Measurements from ENCODE around the gene CEP72.
"Not testable (repeated sequence)": the region's sequence is repeated elsewhere in the genome, so short reads cannot be mapped to it uniquely, and the experiment has no call there.

The CEP72 gene

DNA sequence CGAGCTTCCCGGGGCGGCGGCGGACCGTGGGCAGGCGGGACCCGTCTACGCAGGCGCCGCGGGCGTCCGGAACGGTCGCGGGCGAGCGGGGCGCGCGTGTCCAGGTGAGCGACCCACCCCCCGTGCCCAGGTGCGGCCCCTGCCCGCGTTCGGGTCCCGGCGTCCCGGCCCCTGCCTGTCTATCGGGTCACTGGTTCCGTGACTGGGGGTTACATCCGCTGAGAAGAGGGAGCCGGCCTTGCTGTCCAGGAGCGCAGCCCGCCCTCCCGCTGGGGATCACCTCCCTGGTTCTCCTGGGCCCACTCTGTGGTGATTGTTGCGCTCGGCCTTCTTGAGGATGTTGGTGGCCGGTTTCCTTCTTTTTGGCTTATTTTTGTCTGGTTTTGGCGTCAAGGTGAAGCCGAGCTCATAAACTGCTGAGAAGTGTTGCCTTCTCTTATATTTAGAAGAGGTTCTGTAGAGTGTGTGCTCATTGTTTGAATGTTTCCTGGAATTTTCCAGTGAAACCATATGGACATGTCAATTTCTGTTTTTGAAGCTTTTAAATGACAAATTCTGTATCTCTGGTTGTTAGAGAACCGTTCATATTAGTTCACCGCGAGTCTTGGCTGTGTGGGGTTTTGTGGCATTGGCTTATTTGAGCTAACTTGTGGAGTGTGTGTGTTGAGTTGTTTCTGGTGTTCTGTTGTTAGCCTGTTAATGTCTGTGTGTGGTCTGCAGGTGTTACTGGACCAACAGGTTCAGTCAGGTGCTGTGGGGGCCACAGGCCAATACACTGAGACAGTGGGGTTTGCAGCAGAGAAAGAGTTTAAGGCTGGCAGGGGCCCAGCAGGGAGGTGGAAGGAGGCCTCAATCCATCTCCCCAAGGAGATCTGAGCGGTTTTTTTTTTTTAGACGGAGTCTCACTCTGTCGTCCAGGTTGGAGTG, 621 bp downstream of the CEP72 start:
- no peak for DNase-seq (ENCODE audit: low read depth in 2 of 2, low spot score in 1 of 2)

DNA sequence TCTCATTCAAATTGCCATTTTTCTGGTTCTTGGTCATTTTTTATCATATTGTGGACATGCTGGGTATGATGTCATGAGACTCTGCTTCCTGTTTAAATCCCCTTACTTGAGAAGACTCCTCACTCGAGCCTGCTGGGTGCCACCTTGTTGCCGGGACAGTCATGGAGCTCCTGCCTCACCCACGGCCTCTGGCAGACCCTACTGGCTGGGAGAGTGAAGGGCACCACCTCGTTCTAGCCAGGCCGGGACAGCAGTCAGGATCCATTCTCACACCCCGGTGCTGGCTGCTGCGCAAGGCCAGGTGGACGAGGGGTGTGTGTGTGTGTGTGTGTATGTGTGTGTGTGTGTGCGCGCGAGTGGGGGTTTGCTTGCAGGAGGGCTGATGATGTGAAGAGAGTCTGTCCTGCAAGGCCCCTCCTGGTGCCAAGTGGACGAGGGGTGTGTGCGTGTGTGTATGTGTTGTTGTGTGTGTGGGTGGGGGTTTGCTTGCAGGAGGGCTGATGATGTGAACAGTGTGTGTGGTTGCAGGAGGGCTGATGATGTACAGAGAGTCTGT, 4.4 kb downstream of the CEP72 start:
- no peak for DNase-seq (ENCODE audit: low read depth in 2 of 2, low spot score in 1 of 2)

GRCh38 chr5:617896-618295, 5.8 kb downstream of the CEP72 start:
- no peak for DNase-seq (ENCODE audit: low read depth in 2 of 2, low spot score in 1 of 2)

- no peak for DNase-seq (ENCODE audit: low read depth in 2 of 2, low spot score in 1 of 2)
These were observed 6.3 kb downstream of the CEP72 start for GRCh38 chr5:618450-618849.

GRCh38 chr5:619444-619843, 7.3 kb downstream of the CEP72 start:
- no peak for DNase-seq (ENCODE audit: low read depth in 2 of 2, low spot score in 1 of 2)

DNA sequence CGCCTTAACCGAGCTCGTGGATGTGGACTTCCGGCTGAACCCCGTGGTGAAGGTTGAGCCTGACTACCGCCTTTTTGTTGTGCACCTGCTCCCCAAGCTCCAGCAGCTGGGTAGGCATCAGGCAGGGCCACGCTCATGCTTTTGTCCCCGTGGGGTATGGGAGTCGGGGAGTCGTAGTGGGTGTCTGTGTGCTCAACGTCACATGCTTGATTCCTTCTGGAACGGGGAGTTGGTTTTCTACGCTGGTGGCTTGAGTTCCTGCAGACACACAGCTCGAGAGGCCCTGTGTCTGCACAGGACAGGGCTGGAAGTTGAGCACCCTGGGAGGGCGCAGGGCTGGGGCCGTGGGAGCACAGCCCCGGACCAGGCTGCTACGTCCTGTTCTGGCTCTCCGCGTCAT, 8.0 kb downstream of the CEP72 start:
- DNase-seq (ENCODE audit: low read depth in 2 of 2, low spot score in 1 of 2) = no peak

- DNase-seq (ENCODE audit: low read depth in 2 of 2, low spot score in 1 of 2) = no peak
These were observed 8.5 kb downstream of the CEP72 start for GRCh38 chr5:620586-621180.

DNA sequence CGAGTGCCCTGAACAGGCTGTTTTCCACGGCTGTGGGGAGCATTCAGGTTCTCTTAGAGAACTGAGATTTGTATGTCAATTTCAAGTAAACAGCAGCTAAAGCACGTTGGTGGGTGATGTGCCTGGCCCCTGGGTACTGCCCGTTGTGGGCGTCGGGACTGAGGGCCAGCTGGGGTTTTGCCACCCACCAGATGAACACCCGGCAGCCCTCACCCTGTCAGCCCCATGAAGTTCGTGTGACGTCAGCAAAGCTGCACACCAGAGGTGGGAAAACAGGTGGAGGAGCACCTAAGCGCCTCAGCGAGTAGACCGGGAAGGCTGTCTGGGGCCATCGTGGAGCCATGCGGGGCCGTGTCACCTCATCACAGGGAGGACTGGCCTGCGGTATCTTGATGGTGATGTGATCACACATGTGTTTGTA, 9.2 kb downstream of the CEP72 start:
- no peak for DNase-seq (ENCODE audit: low read depth in 2 of 2, low spot score in 1 of 2)

GRCh38 chr5:622359-622758, 10.2 kb downstream of the CEP72 start:
- no peak for DNase-seq (ENCODE audit: low read depth in 2 of 2, low spot score in 1 of 2)

GRCh38 chr5:622946-623522, 10.9 kb downstream of the CEP72 start:
- no peak for DNase-seq (ENCODE audit: low read depth in 2 of 2, low spot score in 1 of 2)

DNA sequence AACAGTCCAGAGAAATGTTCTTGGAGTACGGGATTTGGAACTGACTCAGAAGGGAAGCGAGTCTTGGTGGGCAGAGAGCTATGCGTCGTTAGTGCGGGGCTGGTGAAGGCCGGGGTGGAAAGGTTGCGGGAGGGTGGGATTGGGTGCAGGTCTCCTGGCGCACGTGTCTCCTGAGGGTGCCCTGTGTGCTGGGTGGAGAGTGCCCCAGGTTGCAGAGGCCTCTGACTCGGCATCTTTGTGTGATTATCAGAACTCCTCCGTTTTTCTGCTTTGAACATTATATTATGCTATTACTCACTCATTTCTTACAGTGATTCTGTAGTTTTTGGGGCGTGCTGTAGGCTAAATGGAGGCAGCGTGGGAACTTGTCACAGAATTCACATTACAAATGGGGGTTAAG, 11.4 kb downstream of the CEP72 start:
- no peak for DNase-seq (ENCODE audit: low read depth in 2 of 2, low spot score in 1 of 2)

DNA sequence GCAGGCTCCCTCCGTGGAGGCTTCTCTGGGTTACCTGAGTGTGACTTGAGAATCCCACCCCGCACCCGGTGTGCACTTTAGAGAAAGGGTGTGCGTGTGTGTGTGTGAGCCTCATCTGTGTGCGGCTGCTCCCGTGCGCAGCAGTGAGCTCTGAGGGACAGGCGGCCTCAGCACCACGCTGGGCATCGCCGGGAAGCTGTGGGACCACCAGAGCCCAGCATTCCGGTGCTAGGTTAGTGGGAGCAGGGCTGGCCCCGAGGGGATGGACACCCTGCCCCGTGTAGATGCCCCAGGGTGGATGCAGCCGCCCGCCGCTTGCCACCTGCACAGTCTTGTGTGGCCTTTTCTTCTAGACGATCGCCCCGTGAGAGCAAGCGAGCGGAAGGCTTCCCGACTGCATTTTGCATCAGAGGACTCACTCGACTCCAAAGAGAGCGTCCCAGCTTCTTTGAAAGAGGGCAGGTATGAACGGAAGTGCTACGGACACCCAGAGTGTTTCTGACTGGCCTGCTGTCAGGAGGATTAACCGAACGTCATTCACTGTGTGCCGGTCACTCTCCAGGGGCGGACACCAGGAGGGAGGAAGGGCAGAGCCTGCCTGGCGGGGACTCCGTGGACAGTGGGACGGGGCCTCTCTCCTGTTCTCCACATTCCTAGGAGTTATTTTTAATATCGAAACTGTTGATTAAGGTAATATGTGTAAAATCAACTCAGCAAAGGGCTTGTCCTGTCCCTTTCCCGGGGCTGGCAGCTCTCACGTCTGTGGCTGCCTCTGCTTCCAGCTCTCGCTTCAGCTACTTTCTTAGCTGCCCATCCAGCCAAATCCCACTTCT, 12.2 kb downstream of the CEP72 start:
- DNase-seq (ENCODE audit: low read depth in 2 of 2, low spot score in 1 of 2) = no peak

DNA sequence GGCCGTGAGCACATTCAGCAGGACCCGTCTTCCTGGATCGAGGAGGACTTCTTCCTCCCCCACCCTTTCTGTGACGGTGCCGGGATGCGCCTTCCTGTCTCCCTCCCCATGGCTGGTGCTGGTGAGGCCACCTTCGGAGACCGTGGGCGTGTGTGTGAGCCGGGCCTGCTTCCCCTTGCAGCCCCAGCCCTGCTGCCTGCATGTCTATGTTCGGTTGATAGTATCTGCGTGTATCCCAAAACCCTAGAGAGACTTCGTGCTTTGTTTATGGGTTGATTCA, 12.8 kb downstream of the CEP72 start:
- no peak for DNase-seq (ENCODE audit: low read depth in 2 of 2, low spot score in 1 of 2)

- DNase-seq (ENCODE audit: low read depth in 2 of 2, low spot score in 1 of 2) = no peak
These were observed 13.4 kb downstream of the CEP72 start for GRCh38 chr5:625516-625915.

DNA sequence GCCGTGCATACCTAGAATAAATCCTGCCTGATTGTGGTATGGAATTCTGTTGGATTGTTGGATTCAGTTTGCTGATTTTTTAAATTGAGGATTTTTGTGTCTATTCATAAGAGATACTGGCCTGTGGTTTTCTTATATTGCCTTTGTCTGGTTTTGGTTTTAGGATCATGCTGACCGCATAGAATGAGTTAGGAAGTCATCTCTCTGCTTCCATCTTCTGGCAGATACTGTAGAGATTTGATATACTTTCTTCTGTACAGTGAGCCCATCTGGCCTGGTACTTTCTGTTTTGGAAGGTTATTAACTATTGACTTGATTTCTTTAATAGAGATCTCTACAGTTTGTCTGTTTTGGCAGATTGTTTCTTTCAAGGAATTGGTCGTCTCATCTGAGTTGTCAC, 14.7 kb downstream of the CEP72 start:
- DNase-seq (ENCODE audit: low read depth in 2 of 2, low spot score in 1 of 2) = no peak

GRCh38 chr5:627840-628239, 15.7 kb downstream of the CEP72 start:
- DNase-seq (ENCODE audit: low read depth in 2 of 2, low spot score in 1 of 2) = no peak

- not testable (repeated sequence) for DNase-seq (ENCODE audit: low read depth in 2 of 2, low spot score in 1 of 2)
These were observed 16.4 kb downstream of the CEP72 start for GRCh38 chr5:628351-629205.

DNA sequence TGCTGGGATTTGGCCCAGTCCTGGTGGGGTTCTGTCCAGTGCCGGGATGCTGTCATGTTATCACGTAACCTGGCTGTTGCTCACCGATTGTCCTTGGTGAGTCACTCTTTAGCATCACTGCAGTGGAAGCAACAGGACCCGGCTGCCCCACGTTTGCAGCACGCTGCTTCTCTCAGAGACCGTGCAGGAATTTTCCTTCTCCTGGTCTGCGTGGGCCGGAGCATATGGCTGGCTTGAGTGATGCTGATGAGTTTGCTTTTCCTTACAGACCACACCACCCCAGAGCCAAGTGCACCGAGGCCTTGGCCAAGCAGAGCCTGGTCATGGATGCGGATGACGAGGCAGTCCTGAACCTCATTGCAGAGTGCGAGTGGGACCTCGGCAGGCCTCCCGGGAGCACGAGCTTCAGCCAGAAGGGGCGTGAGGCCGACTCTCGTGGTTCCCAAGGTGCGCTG, 21.4 kb downstream of the CEP72 start:
- no peak for DNase-seq (ENCODE audit: low read depth in 2 of 2, low spot score in 1 of 2)

- DNase-seq (ENCODE audit: low read depth in 2 of 2, low spot score in 1 of 2) = no peak
These were observed 22.1 kb downstream of the CEP72 start for GRCh38 chr5:634191-634590.

DNA sequence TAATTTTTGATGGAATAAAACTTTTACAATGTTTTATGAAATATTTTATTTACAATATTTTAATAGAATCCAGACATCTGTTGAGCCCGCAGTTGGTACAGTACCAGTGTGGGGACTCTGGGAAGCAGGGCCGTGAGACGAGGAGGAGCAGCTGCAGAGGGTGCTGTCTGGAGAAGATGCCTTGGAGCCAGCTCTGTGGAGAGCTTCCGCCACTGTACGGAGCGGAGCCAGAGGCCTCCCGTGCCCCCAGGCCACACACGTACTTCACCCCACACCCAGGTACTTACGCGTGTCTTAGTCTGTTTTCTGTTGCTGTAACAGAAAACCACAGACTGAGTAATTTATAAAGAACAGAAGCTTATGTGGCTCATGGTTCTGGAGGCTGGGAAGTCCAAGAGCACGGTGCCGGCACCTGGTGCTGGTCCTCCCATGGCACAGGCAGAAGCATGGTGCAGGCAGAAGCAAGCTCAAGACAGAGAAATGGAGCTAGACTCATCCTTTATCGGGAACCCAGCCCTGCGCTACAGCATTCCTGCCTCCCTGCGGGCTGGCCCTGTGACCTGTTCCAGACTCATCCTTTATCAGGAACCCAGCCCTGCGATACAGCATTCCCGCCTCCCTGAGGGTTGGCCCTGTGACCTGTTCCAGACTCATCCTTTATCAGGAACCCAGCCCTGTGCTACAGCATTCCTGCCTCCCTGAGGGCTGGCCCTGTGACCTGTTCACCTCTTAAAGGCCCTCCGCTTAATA, 23.3 kb downstream of the CEP72 start:
- DNase-seq (ENCODE audit: low read depth in 2 of 2, low spot score in 1 of 2) = no peak

Measured in stimulated activated CD8-positive, alpha-beta memory T cell treated with anti-CD3 and anti-CD28 coated beads, Interleukin-4, amount 100 ng/mL, for 1 hour (primary cell).